Calu3 (cell line): ENCODE measurements around the gene EIF6. TPM values are rescaled to one million over a fixed set of nuclear protein-coding genes. Genes with fewer than 3 reads are reported as not detected.

Experiments
- BruUV-seq: library from RNA; stranded (reverse); fragments of 400-500 nt; replicated peaks from 2 replicates; lab custom pipeline; 2021; lab: Mats Ljungman, UMichigan
- CTCF ChIA-PET: fragments of 300-600 bp; sonication (Branson Sonifier 250); formaldehyde crosslinking; loops from one replicate; lab custom pipeline; 2022; ENCODE audit warnings: antibody characterized with exemption; lab: Charles Lee
- DNase-seq: peaks from one replicate; pipeline ENCODE4 v3.0.0; 2022
- H3K27ac Mint-ChIP-seq: one replicate; pipeline ENCODE4 v1.8.0; 2022; ENCODE audit warnings: mixed read lengths; ENCODE audit not compliant: unreplicated experiment
- H3K27me3 Mint-ChIP-seq: one replicate; pipeline ENCODE4 v1.8.0; 2022; ENCODE audit warnings: mixed read lengths; ENCODE audit not compliant: unreplicated experiment
- H3K36me3 Mint-ChIP-seq: one replicate; pipeline ENCODE4 v1.8.0; 2022; ENCODE audit warnings: mild to moderate bottlenecking, moderate library complexity, mixed read lengths; ENCODE audit not compliant: insufficient read depth, unreplicated experiment
- H3K4me1 Mint-ChIP-seq: one replicate; pipeline ENCODE4 v1.8.0; 2022; ENCODE audit warnings: mild to moderate bottlenecking, low read depth, mixed read lengths; ENCODE audit not compliant: unreplicated experiment
- H3K4me3 Mint-ChIP-seq: one replicate; pipeline ENCODE4 v1.8.0; 2022; ENCODE audit warnings: mild to moderate bottlenecking, low read depth, moderate library complexity, mixed read lengths; ENCODE audit not compliant: unreplicated experiment
- H3K9me3 Mint-ChIP-seq: one replicate; pipeline ENCODE4 v1.8.0; 2022; ENCODE audit warnings: low read depth, mixed read lengths; ENCODE audit not compliant: unreplicated experiment
- intact Hi-C: fragments of 100-400 bp; cut with micrococcal nuclease; formaldehyde crosslinking; loops from one replicate; pipeline ENCODE4 v1.10.0; 2022; ENCODE audit not compliant: unreplicated experiment
- total RNA-seq: library from RNA; stranded (reverse); gene quantifications from 2 replicates; pipeline ENCODE4 v1.2.3, GENCODE V29; 2022
- TF ChIP-seq, protein P1 (sequence below): fragments of 200-600 bp; IDR thresholded peaks from one replicate; pipeline ENCODE4 v1.8.0; 2022; ENCODE audit warnings: antibody characterized with exemption; ENCODE audit not compliant: unreplicated experiment

Gene EIF6
- total RNA-seq, 1 experiment from 2014 or later, result 271 TPM

- Mint-ChIP-seq H3K36me3 (peaks cover 96% of the 10 kb centered on the region), H3K27ac (peak overlapping the region; percentile 95), H3K4me1 (peaks cover 25% of the 10 kb centered on the region), H3K4me3 (no peak overlapping the region), H3K9me3 (no peaks in the 10 kb centered on the region), H3K27me3 (no peaks in the 10 kb centered on the region)
- intact Hi-C loops, result no loop called here
- no peak for DNase-seq
- TF ChIP-seq, protein P1, sequence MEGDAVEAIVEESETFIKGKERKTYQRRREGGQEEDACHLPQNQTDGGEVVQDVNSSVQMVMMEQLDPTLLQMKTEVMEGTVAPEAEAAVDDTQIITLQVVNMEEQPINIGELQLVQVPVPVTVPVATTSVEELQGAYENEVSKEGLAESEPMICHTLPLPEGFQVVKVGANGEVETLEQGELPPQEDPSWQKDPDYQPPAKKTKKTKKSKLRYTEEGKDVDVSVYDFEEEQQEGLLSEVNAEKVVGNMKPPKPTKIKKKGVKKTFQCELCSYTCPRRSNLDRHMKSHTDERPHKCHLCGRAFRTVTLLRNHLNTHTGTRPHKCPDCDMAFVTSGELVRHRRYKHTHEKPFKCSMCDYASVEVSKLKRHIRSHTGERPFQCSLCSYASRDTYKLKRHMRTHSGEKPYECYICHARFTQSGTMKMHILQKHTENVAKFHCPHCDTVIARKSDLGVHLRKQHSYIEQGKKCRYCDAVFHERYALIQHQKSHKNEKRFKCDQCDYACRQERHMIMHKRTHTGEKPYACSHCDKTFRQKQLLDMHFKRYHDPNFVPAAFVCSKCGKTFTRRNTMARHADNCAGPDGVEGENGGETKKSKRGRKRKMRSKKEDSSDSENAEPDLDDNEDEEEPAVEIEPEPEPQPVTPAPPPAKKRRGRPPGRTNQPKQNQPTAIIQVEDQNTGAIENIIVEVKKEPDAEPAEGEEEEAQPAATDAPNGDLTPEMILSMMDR, result no peak
- CTCF ChIA-PET, result no interaction called here
- no TSS peak for BruUV-seq
Observed at GRCh38 chr20:35279040-35279439, 5.5 kb downstream of the EIF6 start.

DNA sequence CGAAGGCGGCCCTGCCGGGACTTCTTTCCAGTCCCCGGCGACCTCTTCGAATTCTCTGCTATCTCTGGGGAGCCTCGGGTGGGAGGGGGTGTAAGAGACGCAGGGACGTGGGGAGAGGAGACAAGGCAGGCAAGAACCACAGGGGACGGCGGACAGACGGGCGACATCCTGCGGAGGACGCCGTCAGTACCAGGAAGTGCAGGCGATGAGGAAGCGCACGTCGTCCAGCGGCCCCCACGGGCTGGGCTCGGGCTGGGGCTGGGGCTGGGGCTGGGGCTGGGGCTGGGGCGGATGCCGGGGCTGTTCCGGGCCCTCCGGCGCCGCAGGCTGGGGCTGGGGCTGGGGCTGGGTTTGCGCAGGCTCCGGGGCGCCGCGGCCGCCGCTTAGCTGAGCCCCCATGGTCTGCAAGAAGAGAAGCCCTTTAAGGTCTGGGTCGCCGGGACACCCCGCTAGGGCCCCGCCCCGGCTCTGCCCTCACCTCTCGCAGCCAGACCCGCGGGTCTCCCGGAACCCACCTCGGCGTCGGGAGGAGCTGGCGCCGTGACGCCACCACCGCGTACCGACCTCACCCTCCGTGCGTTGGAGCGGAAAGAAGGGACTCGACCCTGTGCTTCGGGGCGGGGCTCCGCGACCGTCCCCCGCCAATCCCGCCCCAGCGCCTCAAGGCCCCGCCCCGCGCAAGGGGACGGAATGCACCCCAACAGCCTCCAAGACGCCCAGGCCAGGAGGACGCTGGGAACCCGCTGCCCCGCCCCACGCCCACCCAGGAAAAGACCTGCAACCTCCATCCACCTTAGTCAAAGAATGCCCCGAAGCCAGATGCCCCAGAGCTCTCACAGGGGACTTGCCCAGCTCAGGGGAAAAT lies 6.8 kb downstream of the EIF6 start, which contains the start of gene MMP24OS:
Gene MMP24OS (minus strand): TSS at position 592 of the 865 bp plus-strand sequence. CDS start 193 bp downstream, at position 399.
- CTCF ChIA-PET, result interaction anchor here (0.6 to 2.7 kb wide), 10 partner anchors 9 to 241 kb away, joined by 3 to 18 read pairs (median 4); partner anchors contain the start of gene EDEM2
- Mint-ChIP-seq H3K27ac (peak within 1 kb of the TSS; percentile 95), H3K4me3 (peak within 1 kb of the TSS; percentile 85), H3K27me3 (no peaks in the 10 kb centered on the region), H3K9me3 (no peaks in the 10 kb centered on the region), H3K36me3 (peaks cover 96% of the 10 kb centered on the region), H3K4me1 (peaks cover 25% of the 10 kb centered on the region)
- DNase-seq, result peak; percentile 98
- BruUV-seq, result no TSS peak
- TF ChIP-seq, protein P1, result peak; percentile 17
- intact Hi-C loops, result no loop called here

- CTCF ChIA-PET, result interaction anchor here (1.1 to 2.7 kb wide), 6 partner anchors 8 to 181 kb away, joined by 3 to 18 read pairs (median 6); partner anchors contain the start of gene EDEM2
- Mint-ChIP-seq H3K4me1 (peaks cover 25% of the 10 kb centered on the region), H3K27me3 (no peaks in the 10 kb centered on the region), H3K4me3 (peak overlapping the region; percentile 85), H3K36me3 (peaks cover 91% of the 10 kb centered on the region), H3K27ac (peak overlapping the region; percentile 95), H3K9me3 (no peaks in the 10 kb centered on the region)
- intact Hi-C loops, result no loop called here
- BruUV-seq, result no TSS peak
- TF ChIP-seq, protein P1, result no peak
- DNase-seq, result no peak
Observed at GRCh38 chr20:35277127-35277526, 7.4 kb downstream of the EIF6 start.

DNA sequence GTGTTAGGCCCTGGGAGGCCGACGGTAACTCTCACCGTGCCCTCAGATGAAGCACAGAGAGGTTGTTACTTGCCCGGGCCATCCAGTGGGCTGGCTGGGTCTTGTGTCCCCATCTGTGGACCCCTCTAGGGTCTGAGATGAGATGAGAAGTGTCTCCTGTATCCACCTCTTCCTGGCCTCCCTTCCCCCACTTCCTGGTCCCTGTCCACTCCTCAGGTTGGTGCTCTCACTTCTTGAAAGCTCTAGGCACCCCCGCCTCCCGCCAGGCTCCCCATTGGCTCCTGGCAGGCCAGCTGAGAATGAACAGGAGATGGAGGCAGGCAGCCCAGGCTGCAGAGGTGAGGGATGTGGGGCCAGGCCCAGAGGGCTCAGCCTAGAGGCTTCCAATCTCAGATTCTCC lies 8.2 kb downstream of the EIF6 start:
- H3K4me1 Mint-ChIP-seq, result peaks cover 25% of the 10 kb centered on the region
- no peak for DNase-seq
- TF ChIP-seq, protein P1, result no peak
- no peaks in the 10 kb centered on the region for H3K9me3 Mint-ChIP-seq
- H3K36me3 Mint-ChIP-seq, result peaks cover 84% of the 10 kb centered on the region
- intact Hi-C loops, result no loop called here
- H3K4me3 Mint-ChIP-seq, result peak overlapping the region; percentile 85
- peak overlapping the region; percentile 95 for H3K27ac Mint-ChIP-seq
- no TSS peak for BruUV-seq
- no peaks in the 10 kb centered on the region for H3K27me3 Mint-ChIP-seq
- CTCF ChIA-PET, result interaction anchor here (2.2 to 2.7 kb wide), 2 partner anchors 130 to 131 kb away, joined by 7 to 18 read pairs; partner anchors contain the start of gene EDEM2
